SK-N-SH (cell line): Measurements from ENCODE around the gene IQCE. TPM values are rescaled to one million over a fixed set of nuclear protein-coding genes. Genes with fewer than 3 reads are reported as not detected.

Experiments used
- CTCF ChIA-PET: fragments of 300-600, 350-600 bp; formaldehyde crosslinking; extraction: SDS; loops from one replicate; lab custom pipeline; 2021; lab: Yijun Ruan, JAX
- POLR2A ChIA-PET: fragments of 350-600 bp; sonication (Branson Sonifier 250); formaldehyde crosslinking; extraction: SDS; loops from one replicate; lab custom pipeline; 2020; ENCODE audit warnings: antibody characterized with exemption, inconsistent platforms; lab: Yijun Ruan, JAX
- DNase-seq: peaks from one replicate; pipeline ENCODE4 v3.0.0; 2012
- H2AFZ ChIP-seq: fragments of 200-600 bp; sonication (generic); 2 replicates; pipeline ENCODE4 v1.8.1; 2016; ENCODE audit warnings: antibody characterized with exemption, mild to moderate bottlenecking, low read depth
- H3F3A ChIP-seq: fragments of 200-600 bp; sonication (generic); replicated peaks from 2 replicates; pipeline ENCODE3; 2016; ENCODE audit warnings: antibody characterized with exemption, mild to moderate bottlenecking; ENCODE audit not compliant: insufficient read depth
- H3K27ac ChIP-seq, 2 experiments: fragments of 200-500 bp in 1 of 2; fragments of 200-600 bp in 1 of 2; sonication (Bioruptor generic) in 1 of 2; sonication (generic), shearing (Covaris generic) in 1 of 2; 2 replicates each; pipeline versions ENCODE4 v1.5.1 to v1.6.1; 2014 to 2016; ENCODE audit warnings: low read depth in 2 of 2, inconsistent platforms in 1 of 2, low read length in 1 of 2, mild to moderate bottlenecking in 1 of 2, mixed read lengths in 1 of 2
- H3K27me3 ChIP-seq: fragments of 200-600 bp; sonication (generic), shearing (Covaris generic); 2 replicates; pipeline ENCODE4 v1.6.1; 2016; ENCODE audit warnings: mixed run types; ENCODE audit not compliant: insufficient read depth
- H3K36me3 ChIP-seq, 2 experiments: fragments of 200-500 bp in 1 of 2; fragments of 200-600 bp in 1 of 2; sonication (Bioruptor generic) in 1 of 2; sonication (generic) in 1 of 2; replicated peaks in 1 of 2; 2 replicates each; pipeline versions ENCODE3 to v1.5.1; 2014 to 2016; ENCODE audit warnings: low read length in 1 of 2, mild to moderate bottlenecking in 1 of 2; ENCODE audit not compliant: insufficient read depth in 2 of 2, control insufficient read depth in 1 of 2
- H3K4me1 ChIP-seq, 2 experiments: fragments of 200-500 bp in 1 of 2; fragments of 200-600 bp in 1 of 2; sonication (Bioruptor generic) in 1 of 2; sonication (generic), shearing (Covaris generic) in 1 of 2; 2 replicates each; pipeline versions ENCODE4 v1.5.1 to v1.6.1; 2014 to 2016; ENCODE audit warnings: low read depth in 1 of 2, low read length in 1 of 2, mixed run types in 1 of 2; ENCODE audit not compliant: insufficient read depth in 2 of 2, control insufficient read depth in 1 of 2
- H3K4me2 ChIP-seq: fragments of 200-600 bp; sonication (generic), shearing (Covaris generic); 2 replicates; pipeline ENCODE4 v1.6.1; 2017; ENCODE audit warnings: mixed run types
- H3K4me3 ChIP-seq, 2 experiments: fragments of 200-500 bp in 1 of 2; fragments of 200-600 bp in 1 of 2; sonication (Bioruptor generic) in 1 of 2; sonication (generic), shearing (Covaris generic) in 1 of 2; 2 replicates each; pipeline versions ENCODE4 v1.5.1 to v1.8.1; 2014 to 2016; ENCODE audit warnings: low read depth in 2 of 2, inconsistent platforms in 1 of 2, low read length in 1 of 2, mild to moderate bottlenecking in 1 of 2, mixed read lengths in 1 of 2, moderate library complexity in 1 of 2
- H3K79me2 ChIP-seq: fragments of 200-600 bp; sonication (generic); 2 replicates; pipeline ENCODE4 v1.8.1; 2017; ENCODE audit warnings: mild to moderate bottlenecking; ENCODE audit not compliant: insufficient read depth
- H3K9ac ChIP-seq: fragments of 200-600 bp; sonication (generic); 2 replicates; pipeline ENCODE4 v1.6.1; 2017; ENCODE audit warnings: mixed run types
- H3K9me2 ChIP-seq: fragments of 200-600 bp; sonication (generic); 2 replicates; pipeline ENCODE4 v1.6.1; 2017; ENCODE audit warnings: mixed run types
- H3K9me3 ChIP-seq: fragments of 200-600 bp; sonication (generic); 2 replicates; pipeline ENCODE4 v1.6.1; 2017; ENCODE audit warnings: mixed run types, mild to moderate bottlenecking, moderate library complexity
- H4K20me1 ChIP-seq: fragments of 200-600 bp; sonication (generic); 2 replicates; pipeline ENCODE4 v1.6.1; 2017; ENCODE audit warnings: mild to moderate bottlenecking, mixed run types; ENCODE audit not compliant: insufficient read depth
- ELF1 ChIP-seq: IDR thresholded peaks from 2 replicates; pipeline ENCODE4 v1.4.0; 2012
- EP300 ChIP-seq, 2 experiments: IDR thresholded peaks; 2 replicates each; pipeline versions ENCODE4 v1.4.0 to v1.6.1; 2012; ENCODE audit warnings: borderline replicate concordance in 1 of 2, low read depth in 1 of 2, low read length in 1 of 2
- FOSL2 ChIP-seq: IDR thresholded peaks from 2 replicates; pipeline ENCODE4 v1.4.0; 2012; ENCODE audit warnings: low read depth, mild to moderate bottlenecking, moderate library complexity, borderline replicate concordance
- IRF3 ChIP-seq: fragments of 150-350 bp; IDR thresholded peaks from 2 replicates; pipeline ENCODE4 v1.6.1; 2016; ENCODE audit warnings: mild to moderate bottlenecking, low read depth, low read length
- JUND ChIP-seq: IDR thresholded peaks from 2 replicates; pipeline ENCODE4 v1.4.0; 2012
- MXI1 ChIP-seq: IDR thresholded peaks from 2 replicates; pipeline ENCODE4 v1.6.1; 2012; ENCODE audit warnings: mild to moderate bottlenecking, low read depth, low read length, improper control_type of control experiment
- NFIC ChIP-seq: IDR thresholded peaks from 2 replicates; pipeline ENCODE4 v1.4.0; 2012; ENCODE audit warnings: borderline replicate concordance
- NRF1 ChIP-seq: IDR thresholded peaks from 2 replicates; pipeline ENCODE4 v1.6.1; 2012; ENCODE audit warnings: low read depth, mild to moderate bottlenecking, low read length
- POLR2AphosphoS5 ChIP-seq: IDR thresholded peaks from 2 replicates; pipeline ENCODE4 v1.6.1; 2012; ENCODE audit warnings: low read depth, low read length
- RCOR1 ChIP-seq: fragments of 150-350 bp; IDR thresholded peaks from 2 replicates; pipeline ENCODE4 v1.6.1; 2017; ENCODE audit warnings: antibody characterized with exemption, low read length
- REST ChIP-seq: IDR thresholded peaks from 2 replicates; pipeline ENCODE4 v1.6.1; 2012; ENCODE audit warnings: mild to moderate bottlenecking, low read depth, low read length, moderate library complexity
- RFX5 ChIP-seq: IDR thresholded peaks from 2 replicates; pipeline ENCODE4 v1.6.1; 2012; ENCODE audit warnings: mild to moderate bottlenecking, improper control_type of control experiment, low read length
- SIN3A ChIP-seq: IDR thresholded peaks from 2 replicates; pipeline ENCODE4 v1.6.1; 2012; ENCODE audit warnings: low read depth, mild to moderate bottlenecking, low read length, moderate library complexity, borderline replicate concordance
- SMC3 ChIP-seq: IDR thresholded peaks from 2 replicates; pipeline ENCODE4 v1.6.1; 2012; ENCODE audit warnings: low read depth, low read length, improper control_type of control experiment
- TCF12 ChIP-seq: IDR thresholded peaks from 2 replicates; pipeline ENCODE4 v1.4.0; 2012
- USF2 ChIP-seq: fragments of 150-350 bp; IDR thresholded peaks from 2 replicates; pipeline ENCODE4 v1.6.1; 2017; ENCODE audit warnings: antibody characterized with exemption, low read length, low read depth, borderline replicate concordance
- YY1 ChIP-seq: IDR thresholded peaks from 2 replicates; pipeline ENCODE4 v1.4.0; 2012; ENCODE audit warnings: low read depth, mild to moderate bottlenecking
- ZBTB33 ChIP-seq: IDR thresholded peaks from 2 replicates; pipeline ENCODE4 v1.4.0; 2012; ENCODE audit warnings: low read depth, borderline replicate concordance
- WGBS: methylation state at CpG from one replicate; pipeline ENCODE4 v1.1.6; 2017; ENCODE audit warnings: low lambda C conversion rate; 5-methylcytosine and 5-hydroxymethylcytosine counted together
- polyA plus RNA-seq, 3 experiments: library from polyadenylated mRNA; depleted of rRNA; stranded (reverse); fragments of >200 nt; gene quantifications; 2 replicates each; pipeline ENCODE4 v1.2.3, GENCODE V29; 2012
- TF ChIP-seq, protein P1 (sequence below): IDR thresholded peaks from 2 replicates; pipeline ENCODE4 v1.4.0; 2012; ENCODE audit warnings: low read depth, borderline replicate concordance

Gene IQCE
- polyA plus RNA-seq, 1 of the 3 experiments (the other 2 are of a cell fraction) = 14.4 TPM

- Histone ChIP-seq H3K79me2 (0 out of 2 replicates have a peak, but pooled peaks cover 7% of the 10 kb centered on the region), H3K4me3 (no peak overlapping the region), H3K4me2 (no peak overlapping the region), H3K9me3 (no peaks in the 10 kb centered on the region), H3K36me3 (peaks cover 6 to 24% of the 10 kb centered on the region in 2 experiments), H3F3A (no peaks in the 10 kb centered on the region), H3K9ac (no peak overlapping the region), H3K27me3 (no peaks in the 10 kb centered on the region), H2AFZ (no peak overlapping the region), H4K20me1 (no peaks in the 10 kb centered on the region)
- CTCF ChIA-PET = no interaction called here
- WGBS = 93% methylated on average over 16 of the region's 16 CpGs
- DNase-seq = no peak
- no peak for TF ChIP-seq NFIC
- TF ChIP-seq, all 33 proteins: peak for 0
- Histone ChIP-seq H3K4me1 (no peaks in the 10 kb centered on the region), H3K9me2 (no peaks in the 10 kb centered on the region), H3K27ac (no peak overlapping the region)
- POLR2A ChIA-PET = no interaction called here
Measured at GRCh38 chr7:2570021-2570420, 11.2 kb downstream of the IQCE start.

DNA sequence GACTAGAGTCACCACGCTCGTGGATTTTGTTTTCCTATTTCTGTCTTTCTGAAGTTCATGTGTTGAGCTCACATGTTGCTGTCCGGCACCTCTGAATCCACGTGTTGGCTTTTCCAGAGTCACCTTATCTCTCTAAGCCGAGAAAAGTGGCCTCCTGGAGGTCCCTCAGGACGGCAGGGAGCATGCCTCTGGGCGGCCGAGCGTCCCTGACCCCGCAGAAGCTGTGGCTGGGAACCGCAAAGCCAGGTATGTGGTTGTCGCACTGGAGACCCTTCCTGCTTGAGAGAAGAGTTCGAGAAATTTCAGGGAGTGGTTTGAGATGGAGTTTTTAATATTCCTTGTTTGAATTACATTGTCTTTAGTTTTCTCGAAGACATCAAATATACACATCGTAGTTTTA, 12.6 kb downstream of the IQCE start:
- Histone ChIP-seq H3K79me2 (0 out of 2 replicates have a peak, but pooled peaks cover 7% of the 10 kb centered on the region), H3K27me3 (no peaks in the 10 kb centered on the region), H3K9me2 (no peaks in the 10 kb centered on the region), H3K9ac (no peak overlapping the region), H3K27ac (no peak overlapping the region), H3K36me3 (peaks cover 0 to 26% of the 10 kb centered on the region in 2 experiments), H3K4me3 (no peak overlapping the region), H3K4me1 (no peaks in the 10 kb centered on the region), H4K20me1 (no peaks in the 10 kb centered on the region), H3K9me3 (no peaks in the 10 kb centered on the region), H3F3A (no peaks in the 10 kb centered on the region), H3K4me2 (no peak overlapping the region), H2AFZ (no peak overlapping the region)
- TF ChIP-seq RCOR1 (no peak), RFX5 (no peak), SMC3 (no peak), YY1 (no peak), USF2 (no peak), REST (no peak), TCF12 (no peak), MXI1 (no peak), NRF1 (no peak), EP300 (IDR thresholded peaks at IDR 0.05; ENCODE audit: borderline replicate concordance in 1 of 2, low read depth in 1 of 2, low read length in 1 of 2) (no peak), ELF1 (no peak), SIN3A (no peak), IRF3 (no peak), JUND (no peak), FOSL2 (no peak), POLR2AphosphoS5 (no peak), ZBTB33 (no peak)
- TF ChIP-seq, protein P1, sequence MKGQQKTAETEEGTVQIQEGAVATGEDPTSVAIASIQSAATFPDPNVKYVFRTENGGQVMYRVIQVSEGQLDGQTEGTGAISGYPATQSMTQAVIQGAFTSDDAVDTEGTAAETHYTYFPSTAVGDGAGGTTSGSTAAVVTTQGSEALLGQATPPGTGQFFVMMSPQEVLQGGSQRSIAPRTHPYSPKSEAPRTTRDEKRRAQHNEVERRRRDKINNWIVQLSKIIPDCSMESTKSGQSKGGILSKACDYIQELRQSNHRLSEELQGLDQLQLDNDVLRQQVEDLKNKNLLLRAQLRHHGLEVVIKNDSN = no peak
- POLR2A ChIA-PET = no interaction called here
- DNase-seq = no peak
- CTCF ChIA-PET = interaction anchor here (1.0 to 1.3 kb wide), 5 partner anchors 16 to 118 kb away, joined by 3 to 4 read pairs (median 4); no protein-coding TSS in a partner anchor
- 91% methylated on average over 15 of the region's 15 CpGs for WGBS
